Neural cell (in vitro differentiated cells): ENCODE measurements around the gene POLA2. TPM values are rescaled to one million over a fixed set of nuclear protein-coding genes. Genes with fewer than 3 reads are reported as not detected.
"Not testable (repeated sequence)": the region's sequence is repeated elsewhere in the genome, so short reads cannot be mapped to it uniquely, and the experiment has no call there.

Experiments used
- H2AFZ ChIP-seq: fragments of 200-600, 300-800 bp; sonication (generic), shearing (Covaris generic); 2 replicates; pipeline ENCODE4 v1.6.0; 2014; ENCODE audit warnings: low read depth, mild to moderate bottlenecking, antibody characterized with exemption, low read length, moderate library complexity
- H3F3A ChIP-seq: fragments of 200-600 bp; shearing (Covaris generic); 2 replicates; pipeline ENCODE4 v1.6.1; 2016; ENCODE audit warnings: mild to moderate bottlenecking, moderate library complexity, mixed read lengths, antibody characterized with exemption, low read length; ENCODE audit not compliant: insufficient read depth, poor library complexity, severe bottlenecking
- H3K27ac ChIP-seq: fragments of 200-600, 300-800 bp; sonication (generic), shearing (Covaris generic); 2 replicates; pipeline ENCODE4 v1.5.1; 2014; ENCODE audit warnings: mild to moderate bottlenecking, low read length, moderate library complexity
- H3K27me3 ChIP-seq: fragments of 300-800, 200-600 bp; sonication (generic), shearing (Covaris generic); 2 replicates; pipeline ENCODE4 v1.6.0; 2014; ENCODE audit warnings: mild to moderate bottlenecking, low read depth, low read length, moderate library complexity; ENCODE audit not compliant: insufficient read depth
- H3K36me3 ChIP-seq: fragments of 300-800, 200-600 bp; sonication (generic), shearing (Covaris generic); 2 replicates; pipeline ENCODE4 v1.5.1; 2014; ENCODE audit warnings: mild to moderate bottlenecking, antibody characterized with exemption, low read length, moderate library complexity; ENCODE audit not compliant: insufficient read depth
- H3K4me2 ChIP-seq: fragments of 300-800, 200-600 bp; sonication (generic), shearing (Covaris generic); 2 replicates; pipeline ENCODE4 v1.6.0; 2014; ENCODE audit warnings: mild to moderate bottlenecking, low read length
- H3K4me3 ChIP-seq: fragments of 300-800, 200-600 bp; sonication (generic), shearing (Covaris generic); 2 replicates; pipeline ENCODE4 v1.5.1; 2014; ENCODE audit warnings: mild to moderate bottlenecking, low read length, moderate library complexity
- H3K79me2 ChIP-seq: fragments of 200-600 bp; shearing (Covaris generic); replicated peaks from 2 replicates; pipeline ENCODE4 v1.6.0; 2014; ENCODE audit warnings: mild to moderate bottlenecking, low read length, moderate library complexity; ENCODE audit not compliant: insufficient read depth
- H3K9ac ChIP-seq: fragments of 300-800, 200-600 bp; sonication (generic), shearing (Covaris generic); 2 replicates; pipeline ENCODE4 v1.6.1; 2016; ENCODE audit warnings: mild to moderate bottlenecking, low read length, mixed read lengths
- H3K9me2 ChIP-seq: fragments of 200-600 bp; shearing (Covaris generic); 2 replicates; pipeline ENCODE4 v1.6.1; 2016; ENCODE audit warnings: mild to moderate bottlenecking, low read length, mixed read lengths; ENCODE audit not compliant: insufficient read depth
- H3K9me3 ChIP-seq: fragments of 200-600, 300-800 bp; sonication (generic), shearing (Covaris generic); 2 replicates; pipeline ENCODE4 v1.6.1; 2016; ENCODE audit warnings: mild to moderate bottlenecking, mixed run types, low read length, moderate library complexity, mixed read lengths
- H4K20me1 ChIP-seq: fragments of 200-600 bp; shearing (Covaris generic); 2 replicates; pipeline ENCODE4 v1.6.1; 2016; ENCODE audit warnings: mild to moderate bottlenecking, mixed run types; ENCODE audit not compliant: insufficient read depth
- CTCF ChIP-seq: fragments of 450-650 bp; IDR thresholded peaks from 2 replicates; pipeline ENCODE4 v1.5.1; 2014; ENCODE audit warnings: antibody characterized with exemption, mild to moderate bottlenecking, moderate library complexity; ENCODE audit not compliant: poor library complexity, severe bottlenecking
- RAD21 ChIP-seq: fragments of 450-650 bp; conservative IDR thresholded peaks from 2 replicates; pipeline ENCODE4 v1.6.1; 2014; ENCODE audit warnings: antibody characterized with exemption, mild to moderate bottlenecking, moderate library complexity
- REST ChIP-seq: IDR thresholded peaks from 2 replicates; pipeline ENCODE4 v1.6.1; 2012; ENCODE audit warnings: borderline replicate concordance
- polyA plus RNA-seq: library from polyadenylated mRNA; depleted of rRNA; stranded (reverse); fragments of >200 nt; gene quantifications from 2 replicates; pipeline ENCODE4 v1.2.3, GENCODE V29; 2014

Gene POLA2
- polyA plus RNA-seq, 1 donor from 2014 or later: 4.3 TPM

GRCh38 chr11:65260756-65261590, 789 bp upstream of the POLA2 start:
- no peaks in the 10 kb centered on the region for H4K20me1 ChIP-seq
- no peak for TF ChIP-seq REST
- H3K36me3 ChIP-seq: no peaks in the 10 kb centered on the region
- H3K9me3 ChIP-seq: no peaks in the 10 kb centered on the region
- no peaks in the 10 kb centered on the region for H3K9me2 ChIP-seq
- peak overlapping the region; percentile 74 for H3K4me3 ChIP-seq
- peak overlapping the region; percentile 99 for H3K4me2 ChIP-seq
- H3K79me2 ChIP-seq: peaks cover 10% of the 10 kb centered on the region
- H3K9ac ChIP-seq: peak overlapping the region; percentile 70
- peak overlapping the region; percentile 61 for H3K27ac ChIP-seq
- peak overlapping the region; percentile 97 for H2AFZ ChIP-seq
- no peaks in the 10 kb centered on the region for H3K27me3 ChIP-seq
- no peaks in the 10 kb centered on the region for H3F3A ChIP-seq

- no peaks in the 10 kb centered on the region for H3K27me3 ChIP-seq
- H3K79me2 ChIP-seq: peaks cover 10% of the 10 kb centered on the region
- no peak for TF ChIP-seq REST
- H3K9me2 ChIP-seq: no peaks in the 10 kb centered on the region
- peak overlapping the region; percentile 31 for H2AFZ ChIP-seq
- no peak overlapping the region for H3K27ac ChIP-seq
- no peaks in the 10 kb centered on the region for H3K36me3 ChIP-seq
- H3K4me3 ChIP-seq: peak overlapping the region; percentile 74
- H3K9ac ChIP-seq: peak overlapping the region; percentile 60
- peak overlapping the region; percentile 80 for H3K4me2 ChIP-seq
- no peaks in the 10 kb centered on the region for H3F3A ChIP-seq
- H3K9me3 ChIP-seq: no peaks in the 10 kb centered on the region
- H4K20me1 ChIP-seq: no peaks in the 10 kb centered on the region
Measured at GRCh38 chr11:65262381-65262680, 569 bp downstream of the POLA2 start.

- Histone ChIP-seq H3K9ac (no peak overlapping the region), H4K20me1 (no peaks in the 10 kb centered on the region), H3K9me2 (no peaks in the 10 kb centered on the region), H3K27me3 (no peaks in the 10 kb centered on the region), H3K4me2 (peak overlapping the region; percentile 80), H3F3A (no peaks in the 10 kb centered on the region), H3K27ac (no peak overlapping the region), H2AFZ (no peak overlapping the region), H3K36me3 (no peaks in the 10 kb centered on the region), H3K9me3 (no peaks in the 10 kb centered on the region), H3K4me3 (peak overlapping the region; percentile 74), H3K79me2 (peaks cover 10% of the 10 kb centered on the region)
- TF ChIP-seq RAD21 (no peak), CTCF (no peak)
Measured at GRCh38 chr11:65262776-65263175, 1.0 kb downstream of the POLA2 start.

GRCh38 chr11:65264747-65265146, 3.0 kb downstream of the POLA2 start:
- not testable (repeated sequence) for H3K9me2 ChIP-seq, H3K27me3 ChIP-seq, H3K36me3 ChIP-seq, H3K9ac ChIP-seq, H2AFZ ChIP-seq, H4K20me1 ChIP-seq, H3K27ac ChIP-seq, H3K4me3 ChIP-seq, H3K4me2 ChIP-seq, H3K9me3 ChIP-seq, H3F3A ChIP-seq, H3K79me2 ChIP-seq
